IPS-18c (cell line): Measurements from ENCODE around the gene PARK7.
A peak's percentile ranks its signal among the peaks of the same experiment; 100 is the strongest.

Experiments
- H3K4me3 ChIP-seq: 2 replicates; pipeline ENCODE4 v1.7.0; 2013; ENCODE audit warnings: low read depth, mild to moderate bottlenecking, low read length, moderate library complexity; ENCODE audit not compliant: insufficient read depth
- H3K9me3 ChIP-seq: one replicate; pipeline ENCODE4 v1.6.1; 2013; ENCODE audit warnings: mild to moderate bottlenecking, low read length, moderate library complexity; ENCODE audit not compliant: control insufficient read depth, insufficient read depth

Gene PARK7

GRCh38 chr1:8014381-8014988 is 53.0 kb downstream of the PARK7 start:
- Histone ChIP-seq H3K9me3 (no peaks in the 10 kb centered on the region), H3K4me3 (no peak overlapping the region)

- Histone ChIP-seq H3K4me3 (no peak overlapping the region), H3K9me3 (no peaks in the 10 kb centered on the region)
Measured at GRCh38 chr1:8015036-8015808, 53.7 kb downstream of the PARK7 start.

DNA sequence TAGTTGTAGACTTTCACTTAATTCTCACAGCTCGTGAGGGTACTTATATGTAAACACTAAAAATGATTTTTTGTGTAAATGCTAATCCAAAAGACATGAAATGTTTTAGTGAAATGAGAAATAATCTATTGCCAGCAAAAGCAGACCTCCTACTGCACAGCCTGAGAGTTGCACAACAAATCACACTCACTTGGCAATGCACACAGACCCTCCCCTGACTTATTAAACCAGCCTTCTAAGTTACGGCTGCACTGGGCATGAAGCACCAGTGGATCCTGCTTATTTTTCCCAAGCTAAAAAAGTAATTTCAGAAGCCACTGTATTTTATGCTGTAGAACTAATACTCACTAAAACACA is 54.3 kb downstream of the PARK7 start:
- Histone ChIP-seq H3K4me3 (no peak overlapping the region), H3K9me3 (no peaks in the 10 kb centered on the region)

DNA sequence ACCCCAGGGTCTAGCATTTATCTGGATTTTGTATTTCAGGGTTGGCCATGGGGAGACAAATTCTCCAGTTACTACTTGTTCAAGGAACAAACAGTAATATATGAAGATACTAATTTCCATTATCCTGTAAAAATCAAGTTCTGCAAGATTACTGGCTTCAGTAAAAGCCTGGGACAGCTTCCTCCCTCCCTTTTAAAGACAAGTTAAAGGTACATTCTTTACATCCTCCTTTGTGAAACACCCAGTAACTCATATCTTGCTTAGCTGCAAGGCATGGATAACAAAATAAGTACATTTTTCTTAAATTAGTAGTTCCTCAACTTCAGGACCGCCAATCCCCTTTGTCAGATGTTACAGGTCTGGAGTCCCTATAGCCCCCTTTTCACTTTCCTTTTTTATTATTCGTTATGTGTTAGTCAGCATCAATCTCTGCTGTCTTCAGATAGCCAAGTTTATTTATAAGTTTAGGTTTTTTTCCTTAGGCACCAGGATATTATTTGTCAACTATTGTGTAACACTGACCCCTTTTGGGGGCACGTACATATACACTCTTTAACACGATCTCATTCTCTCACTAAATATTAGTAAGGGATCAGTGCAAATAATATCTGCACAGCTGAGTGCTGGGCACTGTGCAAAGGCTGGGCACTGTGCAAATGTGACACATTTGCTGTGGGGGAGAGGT is 54.8 kb downstream of the PARK7 start:
- no peak overlapping the region for H3K4me3 ChIP-seq
- H3K9me3 ChIP-seq, result no peaks in the 10 kb centered on the region

DNA sequence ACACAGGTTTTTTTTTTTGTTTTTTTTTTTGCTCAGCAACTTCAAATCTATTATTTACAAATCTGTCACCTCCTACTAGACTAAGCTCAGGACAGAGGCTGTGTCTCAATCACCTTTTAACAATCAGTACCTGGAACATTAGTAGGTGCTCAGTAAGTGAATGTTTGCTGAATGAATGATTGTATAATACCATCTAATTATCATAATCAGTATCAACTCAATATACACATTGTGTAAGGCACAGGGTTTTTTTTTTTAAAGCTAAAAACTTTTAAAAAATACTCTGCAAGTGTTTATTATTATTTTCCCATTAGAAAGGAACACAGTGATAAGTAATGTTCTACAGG is 55.4 kb downstream of the PARK7 start:
- H3K9me3 ChIP-seq, result no peaks in the 10 kb centered on the region
- no peak overlapping the region for H3K4me3 ChIP-seq

- Histone ChIP-seq H3K4me3 (no peak overlapping the region), H3K9me3 (no peaks in the 10 kb centered on the region)
Measured at GRCh38 chr1:8017495-8018197, 56.1 kb downstream of the PARK7 start.

- no peak overlapping the region for H3K4me3 ChIP-seq
- H3K9me3 ChIP-seq, result no peaks in the 10 kb centered on the region
Measured at GRCh38 chr1:8018492-8019228, 57.1 kb downstream of the PARK7 start.

GRCh38 chr1:8019229-8019620 is 57.7 kb downstream of the PARK7 start:
- H3K4me3 ChIP-seq, result no peak overlapping the region
- H3K9me3 ChIP-seq, result no peaks in the 10 kb centered on the region

DNA sequence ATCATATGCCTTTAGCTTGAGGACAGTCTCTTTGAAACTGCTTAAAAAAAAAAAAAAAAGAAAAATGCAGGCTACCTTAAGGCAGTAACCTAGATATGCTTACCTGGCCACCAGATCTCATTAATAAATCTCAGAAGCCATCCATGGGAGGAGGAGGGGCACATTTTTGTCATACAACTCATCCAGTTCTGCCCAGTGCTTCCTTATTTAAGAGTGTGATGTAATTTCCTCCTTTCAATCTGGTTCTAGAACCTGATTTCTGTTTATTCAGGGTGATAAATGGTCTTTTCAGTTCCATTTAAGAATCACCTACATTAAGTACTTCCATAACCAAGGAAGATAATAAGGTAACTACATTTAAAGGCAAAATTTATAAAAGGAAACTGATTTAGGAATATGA is 58.5 kb downstream of the PARK7 start:
- Histone ChIP-seq H3K4me3 (no peak overlapping the region), H3K9me3 (no peaks in the 10 kb centered on the region)

GRCh38 chr1:8021676-8022266 is 60.3 kb downstream of the PARK7 start:
- no peak overlapping the region for H3K4me3 ChIP-seq
- no peaks in the 10 kb centered on the region for H3K9me3 ChIP-seq

DNA sequence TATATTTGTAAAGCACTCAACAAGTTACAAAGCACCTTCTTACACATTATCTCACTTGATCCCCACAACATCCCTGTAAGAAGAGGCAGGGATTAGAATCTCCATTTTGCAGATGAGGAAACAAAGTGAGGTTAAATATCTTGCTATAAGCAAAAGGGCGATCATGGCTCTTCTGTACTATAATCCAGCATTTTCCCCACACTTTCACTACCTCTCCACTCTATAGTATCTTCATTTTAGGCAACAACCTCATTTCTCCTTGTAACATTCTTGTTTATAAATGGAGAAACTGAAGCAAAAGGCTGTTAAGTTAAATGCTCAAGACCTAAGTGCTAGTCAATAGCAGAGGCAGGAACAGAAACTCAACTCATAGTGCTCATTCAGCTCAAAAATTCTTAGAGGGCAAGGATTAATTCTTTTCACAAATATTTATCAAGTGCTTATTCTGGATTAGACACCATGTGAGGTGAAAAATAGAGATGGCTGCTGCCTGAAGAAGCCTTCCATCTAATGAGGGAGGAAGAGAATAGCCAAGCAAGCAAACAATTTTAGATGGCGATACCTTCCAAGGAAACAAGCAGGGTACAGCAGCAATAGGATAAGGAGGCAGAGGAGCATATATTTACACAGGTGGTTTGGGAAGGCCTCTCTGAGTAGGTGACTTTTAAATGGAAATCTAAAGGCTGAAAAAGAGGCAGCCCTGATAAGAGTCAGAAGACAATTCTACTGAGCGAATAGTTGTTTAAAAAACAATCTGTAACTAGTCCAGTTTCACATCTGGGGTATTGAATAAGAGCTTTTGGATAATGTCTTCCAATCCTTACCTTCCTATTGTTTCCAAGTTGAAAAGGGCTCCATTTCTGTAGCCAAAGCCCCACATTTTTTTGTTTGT is 61.1 kb downstream of the PARK7 start:
- no peaks in the 10 kb centered on the region for H3K9me3 ChIP-seq
- no peak overlapping the region for H3K4me3 ChIP-seq

- Histone ChIP-seq H3K4me3 (no peak overlapping the region), H3K9me3 (no peaks in the 10 kb centered on the region)
Measured at GRCh38 chr1:8023287-8023994, 61.9 kb downstream of the PARK7 start.

DNA sequence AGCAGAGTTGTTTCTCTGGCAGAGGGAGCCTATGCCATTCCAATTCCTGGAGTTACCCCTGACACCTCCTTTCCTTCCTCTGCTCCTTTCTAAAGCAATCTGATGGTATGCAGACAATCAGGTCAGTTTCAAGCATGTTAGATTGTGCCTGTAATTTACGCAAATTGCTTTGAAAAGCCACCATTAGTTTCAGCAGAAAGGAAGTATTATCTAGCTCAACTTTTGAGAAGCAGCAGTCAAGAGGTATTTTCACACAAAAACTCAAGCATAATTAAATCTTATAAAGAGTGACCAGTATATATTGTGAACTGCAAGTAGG is 62.4 kb downstream of the PARK7 start:
- H3K4me3 ChIP-seq, result no peak overlapping the region
- H3K9me3 ChIP-seq, result no peaks in the 10 kb centered on the region

DNA sequence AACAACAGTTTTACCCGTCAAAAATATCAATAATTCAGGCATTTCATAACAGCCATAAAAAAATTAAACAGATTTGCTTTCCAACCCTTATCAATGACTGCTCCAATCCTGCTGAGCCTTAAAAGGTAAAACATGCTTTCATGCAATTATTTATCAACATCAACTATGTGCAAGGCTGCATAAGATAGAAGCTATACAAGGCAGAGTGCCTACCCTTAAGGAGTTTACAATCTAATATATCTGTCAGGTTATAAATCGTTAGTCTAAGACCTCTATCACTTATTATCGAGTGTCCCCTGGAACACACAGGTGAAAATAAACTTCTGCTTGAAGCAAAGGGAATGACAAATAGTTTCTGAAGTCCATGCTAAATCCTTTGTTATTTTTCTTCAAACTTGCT is 62.8 kb downstream of the PARK7 start:
- Histone ChIP-seq H3K4me3 (no peak overlapping the region), H3K9me3 (no peaks in the 10 kb centered on the region)

GRCh38 chr1:8025061-8025670 is 63.7 kb downstream of the PARK7 start:
- Histone ChIP-seq H3K9me3 (no peaks in the 10 kb centered on the region), H3K4me3 (peak overlapping the region; percentile 79)
